HepG2 (cell line): Measurements from ENCODE around the gene TTYH2. TPM values are rescaled to one million over a fixed set of nuclear protein-coding genes. Genes with fewer than 3 reads are reported as not detected.

Experiments
- ATAC-seq: fragments of 200-7000 bp; cut with Tn5 transposase; 3 replicates; pipeline ENCODE4 v1.9.1; 2020; ENCODE audit warnings: mild to moderate bottlenecking, moderate library complexity
- BruUV-seq: library from RNA; stranded (reverse); fragments of 400-500 nt; replicated peaks from 2 replicates; lab custom pipeline; 2021; lab: Mats Ljungman, UMichigan
- CTCF ChIA-PET: fragments of 300-600 bp; formaldehyde crosslinking; extraction: SDS; loops from one replicate; lab custom pipeline; 2021; ENCODE audit warnings: low total read pairs, inconsistent platforms, low intra/inter-chr PET ratio; lab: Yijun Ruan, JAX
- POLR2A ChIA-PET: fragments of 350-600 bp; sonication (Branson Sonifier 250); formaldehyde crosslinking; loops from one replicate; lab custom pipeline; 2020; ENCODE audit warnings: antibody characterized with exemption, inconsistent platforms; lab: Yijun Ruan, JAX
- DNase-seq: peaks from one replicate; pipeline ENCODE4 v3.0.0-alpha.2; 2015; ENCODE audit warnings: low spot score
- FAIRE-seq: peaks from 3 replicates; lab custom pipeline; 2011; peaks lifted over from hg19 to GRCh38; lab: Jason Lieb, UNC
- H2AFZ ChIP-seq: one replicate; pipeline ENCODE4 v1.6.1; 2011; ENCODE audit warnings: low read length, inconsistent platforms
- H3K27ac ChIP-seq: fragments of 300-600 bp; 3 replicates; pipeline ENCODE4 v1.8.0; 2011; ENCODE audit warnings: mixed run types, mild to moderate bottlenecking, mixed read lengths, low read length, inconsistent platforms; ENCODE audit not compliant: insufficient read depth; ENCODE audit errors: extremely low read length
- H3K27me3 ChIP-seq, 2 experiments: fragments of 200-600 bp in 1 of 2; 2 replicates in 1 of 2; 3 replicates in 1 of 2; pipeline versions ENCODE4 v1.6.0 to v1.8.0; 2011; ENCODE audit warnings: low read length in 2 of 2, mild to moderate bottlenecking in 2 of 2, moderate library complexity in 2 of 2, inconsistent platforms in 1 of 2; ENCODE audit not compliant: insufficient read depth in 2 of 2, control insufficient read depth in 1 of 2
- H3K36me3 ChIP-seq, 2 experiments: fragments of 200-600 bp in 1 of 2; replicated peaks in 1 of 2; 2 replicates in 1 of 2; 3 replicates in 1 of 2; pipeline versions ENCODE4 v1.5.1 to v1.8.0; 2011; ENCODE audit warnings: low read length in 2 of 2, inconsistent platforms in 1 of 2; ENCODE audit not compliant: insufficient read depth in 2 of 2, control insufficient read depth in 1 of 2
- H3K4me1 ChIP-seq: 2 replicates; pipeline ENCODE4 v1.5.1; 2012; ENCODE audit warnings: low read length, inconsistent platforms; ENCODE audit not compliant: insufficient read depth
- H3K4me2 ChIP-seq: 2 replicates; pipeline ENCODE4 v1.6.0; 2011; ENCODE audit warnings: low read depth, low read length, inconsistent platforms
- H3K4me3 ChIP-seq, 3 experiments: fragments of 200-600 bp in 1 of 3; sonication (generic), shearing (Covaris generic) in 1 of 3; replicated peaks in 1 of 3; 2 replicates each; pipeline ENCODE4 v1.5.1; 2011 to 2016; ENCODE audit warnings: low read length in 3 of 3, inconsistent platforms in 2 of 3, low read depth in 2 of 3, mild to moderate bottlenecking in 2 of 3, control low read depth in 1 of 3, mixed read lengths in 1 of 3; ENCODE audit not compliant: insufficient read depth in 1 of 3
- H3K79me2 ChIP-seq: one replicate; pipeline ENCODE4 v1.6.1; 2011; ENCODE audit warnings: low read length, inconsistent platforms; ENCODE audit not compliant: insufficient read depth
- H3K9ac ChIP-seq: 2 replicates; pipeline ENCODE4 v1.6.0; 2011; ENCODE audit warnings: mild to moderate bottlenecking, low read depth, low read length, inconsistent platforms; ENCODE audit not compliant: insufficient read depth
- H3K9me3 ChIP-seq: 2 replicates; pipeline ENCODE4 v1.5.1; 2012; ENCODE audit warnings: mild to moderate bottlenecking, low read length
- H4K20me1 ChIP-seq: 2 replicates; pipeline ENCODE4 v1.6.0; 2011; ENCODE audit warnings: inconsistent platforms, mild to moderate bottlenecking, low read length, moderate library complexity; ENCODE audit not compliant: insufficient read depth
- CTCF ChIP-seq: sonication (generic); formaldehyde crosslinking; IDR thresholded peaks from 2 replicates; pipeline ENCODE4 v1.5.0; 2020; ENCODE audit warnings: mild to moderate bottlenecking, missing genetic modification reagents, moderate library complexity
- NCOA5 ChIP-seq: sonication (generic); formaldehyde crosslinking; IDR thresholded peaks from 2 replicates; pipeline ENCODE4 v1.4.0; 2020; ENCODE audit warnings: missing genetic modification reagents
- ONECUT2 ChIP-seq: sonication (generic); formaldehyde crosslinking; IDR thresholded peaks from 2 replicates; pipeline ENCODE4 v1.4.0; 2020; ENCODE audit warnings: missing genetic modification reagents
- PITX1 ChIP-seq: sonication (generic); formaldehyde crosslinking; IDR thresholded peaks from 2 replicates; pipeline ENCODE4 v1.5.1; 2020; ENCODE audit warnings: mild to moderate bottlenecking, missing genetic modification reagents
- ZNF841 ChIP-seq: sonication (generic); formaldehyde crosslinking; IDR thresholded peaks from 2 replicates; pipeline ENCODE4 v1.8.1; 2023; ENCODE audit warnings: missing genetic modification reagents, borderline replicate concordance
- WGBS: methylation state at CpG from one replicate; pipeline ENCODE4 v1.1.6; 2017; ENCODE audit warnings: low lambda C conversion rate; 5-methylcytosine and 5-hydroxymethylcytosine counted together
- in situ Hi-C: cut with HindIII; loops from 2 replicates; pipeline ENCODE4 v1.10.0; 2017; ENCODE audit warnings: low pct_unique_long_range_greater_than_20kb; ENCODE audit not compliant: extremely low pct_ligation_motif_present
- intact Hi-C: fragments of 100-400 bp; cut with micrococcal nuclease; formaldehyde crosslinking; loops from one replicate; pipeline ENCODE4 v1.10.0; 2022; ENCODE audit not compliant: unreplicated experiment
- polyA plus RNA-seq, 8 experiments: library from polyadenylated mRNA; depleted of rRNA in 3 of 8; stranded (reverse) in 7 of 8; unstranded in 1 of 8; fragments of >200 nt; fragmentation: Illumina TruSeq in 4 of 8; extraction: Trizol in 4 of 8; gene quantifications; 2 replicates each; pipeline versions ENCODE4 v1.2.1 to v1.2.3, GENCODE V29; 2011 to 2016; ENCODE audit warnings: low read depth in 4 of 8, missing spikeins in 1 of 8, mixed read lengths in 1 of 8; ENCODE audit not compliant: insufficient read depth in 1 of 8
- total RNA-seq, 5 experiments: library from RNA; depleted of rRNA; stranded (reverse); fragments of >200 nt; fragmentation: Illumina TruSeq; extraction: Trizol; gene quantifications; 2 replicates each; pipeline ENCODE4 v1.2.3, GENCODE V29; 2016; ENCODE audit warnings: low read depth in 1 of 5

Gene TTYH2
- total and polyA plus RNA-seq, 2 of the 13 experiments (the other 11 are each of a cell fraction or from before 2014, with no cell fraction given), result 0.77 to 0.96 TPM

GRCh38 chr17:74220219-74220618 lies 6.8 kb downstream of the TTYH2 start:
- H3K79me2 ChIP-seq, result no peaks in the 10 kb centered on the region
- ATAC-seq (no peak), FAIRE-seq (no peak), DNase-seq (no peak)
- H3K4me3 ChIP-seq, result no peak overlapping the region
- BruUV-seq, result no TSS peak
- H4K20me1 ChIP-seq, result no peaks in the 10 kb centered on the region; the same call in 1 of the 2 replicates
- CTCF ChIA-PET, result no interaction called here
- POLR2A ChIA-PET, result no interaction called here
- H3K36me3 ChIP-seq, result no peaks in the 10 kb centered on the region
- H2AFZ ChIP-seq, result no peak overlapping the region
- H3K9me3 ChIP-seq, result no peaks in the 10 kb centered on the region
- H3K9ac ChIP-seq, result no peak overlapping the region
- in situ Hi-C loops (no loop called here), intact Hi-C loops (no loop called here)
- no peak for TF ChIP-seq ONECUT2 (CRISPR knock-in tag)
- TF ChIP-seq PITX1 (CRISPR knock-in tag), result no peak
- H3K27me3 ChIP-seq, result no peaks in the 10 kb centered on the region; a peak in 1 of 5 replicates
- 73% methylated on average over 1 of the region's 2 CpGs for WGBS
- no peak overlapping the region for H3K4me2 ChIP-seq
- H3K4me1 ChIP-seq, result peaks cover 2% of the 10 kb centered on the region; the same call in 1 of the 2 replicates
- no peak overlapping the region for H3K27ac ChIP-seq

- POLR2A ChIA-PET, result no interaction called here
- CTCF ChIA-PET, result no interaction called here
- no peaks in the 10 kb centered on the region for H3K79me2 ChIP-seq
Measured at GRCh38 chr17:74220946-74221818, 7.8 kb downstream of the TTYH2 start.

More at GRCh38 chr17:74220946-74221818, 7.8 kb downstream of the TTYH2 start:
- H3K9ac ChIP-seq, result no peak overlapping the region
- DNase-seq (no peak), ATAC-seq (no peak), FAIRE-seq (no peak)
- H3K4me3 ChIP-seq, result no peak overlapping the region
- no peaks in the 10 kb centered on the region for H4K20me1 ChIP-seq
- H3K4me2 ChIP-seq, result no peak overlapping the region
- no peaks in the 10 kb centered on the region for H3K36me3 ChIP-seq
- BruUV-seq, result no TSS peak
- TF ChIP-seq NCOA5 (CRISPR knock-in tag), result no peak
- no peak for TF ChIP-seq CTCF (CRISPR knock-in tag)
- no peak for TF ChIP-seq ZNF841 (CRISPR knock-in tag)
- no peak overlapping the region for H2AFZ ChIP-seq
- H3K9me3 ChIP-seq, result no peaks in the 10 kb centered on the region
- intact Hi-C loops, result no loop called here
- no peaks in the 10 kb centered on the region for H3K4me1 ChIP-seq
- 49% methylated on average over 11 of the region's 16 CpGs for WGBS
- in situ Hi-C loops, result no loop called here
- no peak overlapping the region for H3K27ac ChIP-seq
- no peaks in the 10 kb centered on the region; a peak in 1 of 5 replicates for H3K27me3 ChIP-seq
